D721Med (cell line): ENCODE results near the gene MUC5B.

Source experiments
- DNase-seq: peaks from one replicate; pipeline ENCODE4 v3.0.0; 2011; ENCODE audit warnings: low spot score; ENCODE audit not compliant: insufficient read length
- FAIRE-seq: peaks from 2 replicates; lab custom pipeline; 2011; peaks lifted over from hg19 to GRCh38; lab: Jason Lieb, UNC
- CTCF ChIP-seq: IDR thresholded peaks from 2 replicates; pipeline ENCODE4 v1.5.1; 2012; ENCODE audit warnings: mild to moderate bottlenecking, control low read depth; ENCODE audit not compliant: insufficient read depth; ENCODE audit errors: missing control alignments

MUC5B gene

DNA sequence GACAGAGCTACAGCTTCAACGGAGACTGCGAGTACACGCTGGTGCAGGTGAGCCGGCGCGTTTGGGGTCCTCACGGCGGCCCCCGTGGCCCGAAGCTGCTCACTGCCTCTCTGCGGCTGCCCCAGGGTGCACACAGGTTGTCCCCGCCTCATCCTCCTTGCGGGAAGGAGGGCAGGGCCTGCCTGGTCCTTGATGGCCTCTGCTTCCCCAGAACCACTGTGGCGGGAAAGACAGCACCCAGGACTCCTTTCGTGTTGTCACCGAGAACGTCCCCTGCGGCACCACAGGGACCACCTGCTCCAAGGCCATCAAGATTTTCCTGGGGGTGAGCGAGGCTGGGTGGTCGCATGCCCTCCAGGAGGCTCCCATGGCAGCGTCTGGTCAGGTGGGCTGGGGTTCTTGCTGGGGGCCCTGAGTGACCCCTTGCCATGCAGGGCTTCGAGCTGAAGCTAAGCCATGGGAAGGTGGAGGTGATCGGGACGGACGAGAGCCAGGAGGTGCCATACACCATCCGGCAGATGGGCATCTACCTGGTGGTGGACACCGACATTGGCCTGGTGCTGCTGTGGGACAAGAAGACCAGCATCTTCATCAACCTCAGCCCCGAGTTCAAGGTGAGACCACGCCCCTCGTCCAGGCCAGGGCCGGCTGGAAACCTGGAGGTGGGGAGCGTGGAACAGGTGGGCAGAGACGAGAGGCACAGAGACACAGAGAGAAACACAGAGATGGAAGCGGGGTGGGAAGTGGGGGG lies 45.7 kb upstream of the MUC5B start:
- no peak for DNase-seq
- TF ChIP-seq CTCF, result no peak
- FAIRE-seq, result no peak

DNA sequence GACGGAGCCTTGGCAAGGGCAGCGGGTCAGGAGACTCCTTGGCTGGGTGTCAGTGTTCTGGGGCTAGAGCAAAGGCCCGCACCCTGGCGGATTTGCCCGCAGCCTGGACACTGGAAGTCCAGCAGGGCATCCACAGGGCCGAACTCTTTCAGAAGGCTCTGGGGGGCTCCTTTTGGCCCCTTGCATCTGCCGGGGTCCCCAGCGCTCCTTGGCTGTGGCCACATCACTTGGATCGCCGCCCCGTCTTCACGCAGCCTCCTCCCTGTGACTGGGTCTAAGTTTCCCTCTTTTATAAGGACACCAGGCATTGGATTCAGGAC lies 45.1 kb upstream of the MUC5B start:
- no peak for TF ChIP-seq CTCF
- DNase-seq (no peak), FAIRE-seq (no peak)

- no peak for FAIRE-seq
- no peak for TF ChIP-seq CTCF
Measured at GRCh38 chr11:1178201-1178885, 44.5 kb upstream of the MUC5B start.

DNA sequence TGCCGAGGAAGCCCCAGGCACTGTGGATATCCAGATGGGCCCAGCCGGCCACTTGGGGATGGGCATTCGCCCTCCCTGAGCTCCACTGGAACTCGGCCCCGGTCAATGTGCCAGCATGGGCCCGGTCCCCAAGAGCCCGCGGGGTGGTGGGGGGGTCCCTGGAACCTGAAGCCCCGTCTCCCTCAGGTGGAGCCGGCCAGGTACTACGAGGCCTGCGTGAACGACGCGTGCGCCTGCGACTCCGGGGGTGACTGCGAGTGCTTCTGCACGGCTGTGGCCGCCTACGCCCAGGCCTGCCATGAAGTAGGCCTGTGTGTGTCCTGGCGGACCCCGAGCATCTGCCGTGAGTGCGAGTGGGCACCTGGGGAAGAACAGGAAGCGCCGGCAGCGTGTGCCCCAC lies 44.0 kb upstream of the MUC5B start:
- no peak for TF ChIP-seq CTCF
- no peak for DNase-seq
- FAIRE-seq, result no peak

More at GRCh38 chr11:1178201-1178885, 44.5 kb upstream of the MUC5B start:
- DNase-seq, result no peak

GRCh38 chr11:1179641-1180040 lies 43.2 kb upstream of the MUC5B start:
- no peak for TF ChIP-seq CTCF
- FAIRE-seq, result no peak
- DNase-seq, result no peak

- FAIRE-seq (no peak), DNase-seq (no peak)
Measured at GRCh38 chr11:1180171-1180570, 42.7 kb upstream of the MUC5B start.

More at GRCh38 chr11:1180171-1180570, 42.7 kb upstream of the MUC5B start:
- no peak for TF ChIP-seq CTCF
